Common myeloid progenitor, CD34-positive (primary cell): Measurements from ENCODE around the gene CPNE1.

ENCODE experiments used
- CTCF ChIA-PET: fragments of 350-600 bp; sonication (Branson Sonifier 250); formaldehyde crosslinking; loops from one replicate; lab custom pipeline; 2021; ENCODE audit warnings: antibody characterized with exemption; lab: Charles Lee
- POLR2A ChIA-PET: fragments of 350-600 bp; sonication (Branson Sonifier 250); formaldehyde crosslinking; loops from one replicate; lab custom pipeline; 2021; ENCODE audit warnings: antibody characterized with exemption; lab: Charles Lee
- DNase-seq, 3 donors: peaks; one replicate each; pipeline versions ENCODE4 v3.0.0 to v3.0.0-alpha.2; 2013
- H3K27ac ChIP-seq, 2 experiments: 1 replicate in 1 of 2; 2 replicates in 1 of 2; pipeline ENCODE4 v1.7.0; 2013; ENCODE audit warnings: inconsistent platforms in 2 of 2, low read length in 2 of 2, mild to moderate bottlenecking in 2 of 2, low read depth in 1 of 2, moderate library complexity in 1 of 2; ENCODE audit not compliant: severe bottlenecking in 2 of 2, insufficient read depth in 1 of 2, poor library complexity in 1 of 2
- H3K27me3 ChIP-seq, 5 experiments: replicated peaks in 2 of 5; 1 replicate in 3 of 5; 2 replicates in 2 of 5; pipeline versions ENCODE4 v1.6.1 to v1.7.0; 2013; ENCODE audit warnings: low read length in 4 of 5, mild to moderate bottlenecking in 2 of 5, moderate library complexity in 2 of 5, inconsistent platforms in 1 of 5; ENCODE audit not compliant: insufficient read depth in 5 of 5, control insufficient read depth in 4 of 5
- H3K36me3 ChIP-seq, 4 experiments: 1 replicate in 2 of 4; 2 replicates in 2 of 4; pipeline versions ENCODE4 v1.6.1 to v1.7.0; 2013; ENCODE audit warnings: low read length in 3 of 4, control low read depth in 1 of 4, mild to moderate bottlenecking in 1 of 4; ENCODE audit not compliant: control insufficient read depth in 4 of 4, insufficient read depth in 4 of 4
- H3K4me1 ChIP-seq, 4 experiments: 1 replicate in 3 of 4; 2 replicates in 1 of 4; pipeline versions ENCODE4 v1.6.1 to v1.7.1; 2013; ENCODE audit warnings: low read length in 3 of 4, mild to moderate bottlenecking in 3 of 4, control low read depth in 1 of 4, inconsistent platforms in 1 of 4, moderate library complexity in 1 of 4; ENCODE audit not compliant: control insufficient read depth in 4 of 4, insufficient read depth in 4 of 4; ENCODE audit errors: control extremely low read depth in 1 of 4
- H3K4me3 ChIP-seq, 7 experiments: 1 replicate in 4 of 7; 2 replicates in 3 of 7; pipeline versions ENCODE4 v1.5.1 to v1.7.0; 2013; ENCODE audit warnings: mild to moderate bottlenecking in 7 of 7, low read length in 6 of 7, moderate library complexity in 6 of 7, inconsistent platforms in 2 of 7, low read depth in 2 of 7, control low read depth in 1 of 7; ENCODE audit not compliant: insufficient read depth in 4 of 7, control insufficient read depth in 1 of 7; ENCODE audit errors: extremely low read depth in 1 of 7
- H3K9me3 ChIP-seq, 5 experiments: 1 replicate in 4 of 5; 2 replicates in 1 of 5; pipeline versions ENCODE4 v1.6.1 to v1.7.1; 2013; ENCODE audit warnings: low read length in 4 of 5, mild to moderate bottlenecking in 2 of 5, inconsistent platforms in 1 of 5, low read depth in 1 of 5, moderate library complexity in 1 of 5; ENCODE audit not compliant: control insufficient read depth in 4 of 5, insufficient read depth in 2 of 5; ENCODE audit errors: control extremely low read depth in 1 of 5
- WGBS: methylation state at CpG from one replicate; pipeline ENCODE4 v1.1.5; 2013; ENCODE audit not compliant: insufficient coverage; 5-methylcytosine and 5-hydroxymethylcytosine counted together

The CPNE1 gene

GRCh38 chr20:35595901-35596300, 68.8 kb downstream of the CPNE1 start:
- no peaks in the 10 kb centered on the region for H3K9me3 ChIP-seq
- ChIA-PET POLR2A (no interaction called here), CTCF (interaction anchor here (0.8 to 1.6 kb wide), 3 partner anchors 9 to 18 kb away, joined by 3 to 5 read pairs (median 4); no protein-coding TSS in a partner anchor)
- DNase-seq, result no peak
- H3K36me3 ChIP-seq, result no peaks in the 10 kb centered on the region
- no peak overlapping the region for H3K4me3 ChIP-seq
- H3K27me3 ChIP-seq, result peaks cover 0 to 34% (median 29%) of the 10 kb centered on the region in 5 experiments
- peaks cover 0 to 5% (median 4%) of the 10 kb centered on the region in 4 experiments for H3K4me1 ChIP-seq
- 91% methylated on average over 6 of the region's 7 CpGs for WGBS
- no peak overlapping the region for H3K27ac ChIP-seq

- Histone ChIP-seq H3K36me3 (no peaks in the 10 kb centered on the region), H3K9me3 (no peaks in the 10 kb centered on the region), H3K27me3 (peaks cover 0 to 30% (median 26%) of the 10 kb centered on the region in 5 experiments), H3K27ac (no peak overlapping the region), H3K4me3 (no peak overlapping the region), H3K4me1 (peaks cover 0 to under 1% (median under 1%) of the 10 kb centered on the region in 4 experiments)
- no peak for DNase-seq
- POLR2A ChIA-PET, result no interaction called here
- CTCF ChIA-PET, result interaction anchor here (0.8 to 1.6 kb wide), 3 partner anchors 10 to 18 kb away, joined by 3 to 5 read pairs (median 4); no protein-coding TSS in a partner anchor
- WGBS, result over 99% methylated on average over 13 of the region's 17 CpGs
Observed at GRCh38 chr20:35595456-35595855, 69.2 kb downstream of the CPNE1 start.

- POLR2A ChIA-PET, result no interaction called here
- H3K27ac ChIP-seq, result no peak overlapping the region
- H3K9me3 ChIP-seq, result no peaks in the 10 kb centered on the region
- no peaks in the 10 kb centered on the region for H3K4me1 ChIP-seq
- no peak overlapping the region for H3K4me3 ChIP-seq
- H3K36me3 ChIP-seq, result no peaks in the 10 kb centered on the region
- peaks cover 0 to 6% (median 2%) of the 10 kb centered on the region in 5 experiments for H3K27me3 ChIP-seq
- DNase-seq, result no peak
- 0% methylated on average over 1 of the region's 2 CpGs for WGBS
- CTCF ChIA-PET, result interaction anchor here (0.6 kb wide), 1 partner anchor 11 kb away, joined by 3 read pairs; no protein-coding TSS in a partner anchor
Observed at GRCh38 chr20:35592339-35592974, 72.2 kb downstream of the CPNE1 start.

GRCh38 chr20:35588397-35588796, 76.3 kb downstream of the CPNE1 start:
- POLR2A ChIA-PET, result no interaction called here
- DNase-seq, result peak in 1 of 3 donors; percentile 24
- Histone ChIP-seq H3K4me3 (no peak overlapping the region), H3K36me3 (no peaks in the 10 kb centered on the region), H3K27me3 (no peaks in the 10 kb centered on the region), H3K9me3 (no peaks in the 10 kb centered on the region), H3K4me1 (no peaks in the 10 kb centered on the region), H3K27ac (no peak overlapping the region)
- WGBS, result over 99% methylated on average over 13 of the region's 14 CpGs
- CTCF ChIA-PET, result interaction anchor here (1.1 to 1.4 kb wide), 2 partner anchors 13 to 18 kb away, joined by 3 to 4 read pairs; no protein-coding TSS in a partner anchor

- Histone ChIP-seq H3K4me1 (no peaks in the 10 kb centered on the region), H3K9me3 (peaks cover 0 to under 1% (median 0%) of the 10 kb centered on the region in 5 experiments), H3K36me3 (no peaks in the 10 kb centered on the region), H3K27me3 (no peaks in the 10 kb centered on the region), H3K27ac (no peak overlapping the region), H3K4me3 (no peak overlapping the region)
- ChIA-PET POLR2A (no interaction called here), CTCF (interaction anchor here (0.5 to 1.1 kb wide), 3 partner anchors 19 to 1365 kb away, joined by 3 read pairs; no protein-coding TSS in a partner anchor)
- no peak for DNase-seq
- WGBS, result no CpG with 5 or more reads among the region's 2 CpGs
Observed at GRCh38 chr20:35587436-35587835, 77.3 kb downstream of the CPNE1 start.

- Histone ChIP-seq H3K9me3 (peaks cover 0 to 4% (median 2%) of the 10 kb centered on the region in 5 experiments), H3K27ac (no peak overlapping the region), H3K4me3 (no peak overlapping the region), H3K27me3 (no peaks in the 10 kb centered on the region), H3K4me1 (no peaks in the 10 kb centered on the region), H3K36me3 (no peaks in the 10 kb centered on the region)
- ChIA-PET CTCF (interaction anchor here (0.5 to 0.6 kb wide), 2 partner anchors 22 to 1366 kb away, joined by 3 read pairs; no protein-coding TSS in a partner anchor), POLR2A (no interaction called here)
- 92% methylated on average over 3 of the region's 6 CpGs for WGBS
- no peak for DNase-seq
Observed at GRCh38 chr20:35586751-35587425, 77.8 kb downstream of the CPNE1 start.
